IMR-90 (cell line): ENCODE data around the gene GPR152. TPM values are rescaled to one million over a fixed set of nuclear protein-coding genes. Genes with fewer than 3 reads are reported as not detected.

Experiments used
- ATAC-seq: fragments of 200-7000 bp; cut with Tn5 transposase; 2 replicates; pipeline ENCODE4 v1.9.1; 2020; ENCODE audit warnings: low read depth, mild to moderate bottlenecking, moderate library complexity
- BruUV-seq: library from RNA; stranded (reverse); fragments of 400-500 nt; replicated peaks from 2 replicates; lab custom pipeline; 2021; lab: Mats Ljungman, UMichigan
- CTCF ChIA-PET: fragments of 300-600 bp; formaldehyde crosslinking; extraction: SDS; loops from one replicate; lab custom pipeline; 2021; ENCODE audit warnings: antibody characterized with exemption; lab: Yijun Ruan, JAX
- POLR2A ChIA-PET: fragments of 300-600 bp; sonication (Branson Sonifier 250); formaldehyde crosslinking; loops from one replicate; lab custom pipeline; 2022; ENCODE audit warnings: antibody characterized with exemption; ENCODE audit not compliant: unreplicated experiment; lab: Charles Lee
- DNase-seq: peaks from one replicate; pipeline ENCODE4 v3.0.0; 2013
- H2AFZ ChIP-seq: replicated peaks from 2 replicates; pipeline ENCODE3; 2013; ENCODE audit warnings: low read length, mild to moderate bottlenecking; ENCODE audit not compliant: poor library complexity
- H2AK5ac ChIP-seq: 2 replicates; pipeline ENCODE4 v1.6.1; 2013; ENCODE audit warnings: low read depth, low read length, inconsistent platforms
- H2AK9ac ChIP-seq: replicated peaks from 2 replicates; pipeline ENCODE3; 2013; ENCODE audit warnings: mild to moderate bottlenecking, low read depth, low read length, moderate library complexity; ENCODE audit not compliant: poor library complexity
- H2BK120ac ChIP-seq: 2 replicates; pipeline ENCODE4 v1.6.1; 2013; ENCODE audit warnings: low read depth, low read length, inconsistent platforms
- H2BK15ac ChIP-seq: 3 replicates; pipeline ENCODE4 v1.6.1; 2013; ENCODE audit warnings: low read depth, low read length, inconsistent platforms
- H2BK20ac ChIP-seq: 2 replicates; pipeline ENCODE4 v1.6.1; 2013; ENCODE audit warnings: low read depth, mild to moderate bottlenecking, inconsistent platforms, low read length, moderate library complexity
- H2BK5ac ChIP-seq: 2 replicates; pipeline ENCODE4 v1.6.1; 2013; ENCODE audit warnings: mild to moderate bottlenecking, low read depth, low read length, inconsistent platforms; ENCODE audit not compliant: poor library complexity, severe bottlenecking
- H3K14ac ChIP-seq: replicated peaks from 2 replicates; pipeline ENCODE4 v1.6.1; 2013; ENCODE audit warnings: low read depth, low read length, inconsistent platforms
- H3K18ac ChIP-seq: 2 replicates; pipeline ENCODE4 v1.6.1; 2013; ENCODE audit warnings: low read depth, low read length, control low read depth
- H3K23ac ChIP-seq: 2 replicates; pipeline ENCODE4 v1.6.1; 2013; ENCODE audit warnings: low read depth, low read length, inconsistent platforms
- H3K27ac ChIP-seq: 2 replicates; pipeline ENCODE4 v1.5.1; 2013; ENCODE audit warnings: mild to moderate bottlenecking, control low read depth, low read length; ENCODE audit not compliant: insufficient read depth
- H3K27me3 ChIP-seq: 2 replicates; pipeline ENCODE4 v1.6.1; 2013; ENCODE audit warnings: low read length; ENCODE audit not compliant: control insufficient read depth, insufficient read depth
- H3K36me3 ChIP-seq: 2 replicates; pipeline ENCODE4 v1.6.1; 2013; ENCODE audit warnings: low read length, mixed read lengths; ENCODE audit not compliant: control insufficient read depth, insufficient read depth
- H3K4ac ChIP-seq: 2 replicates; pipeline ENCODE4 v1.6.1; 2013; ENCODE audit warnings: low read depth, low read length, inconsistent platforms
- H3K4me1 ChIP-seq: 2 replicates; pipeline ENCODE4 v1.6.1; 2013; ENCODE audit warnings: low read length, mixed read lengths; ENCODE audit not compliant: control insufficient read depth, insufficient read depth
- H3K4me2 ChIP-seq: 2 replicates; pipeline ENCODE4 v1.6.1; 2013; ENCODE audit warnings: low read depth, mild to moderate bottlenecking, control low read depth, low read length, moderate library complexity
- H3K4me3 ChIP-seq: 2 replicates; pipeline ENCODE4 v1.5.1; 2013; ENCODE audit warnings: low read depth, mild to moderate bottlenecking, control low read depth, low read length, moderate library complexity; ENCODE audit not compliant: insufficient read depth
- H3K56ac ChIP-seq: 2 replicates; pipeline ENCODE4 v1.6.1; 2013; ENCODE audit warnings: low read length, inconsistent platforms; ENCODE audit not compliant: insufficient read depth; ENCODE audit errors: extremely low read depth
- H3K79me1 ChIP-seq, 2 experiments: 2 replicates each; pipeline ENCODE4 v1.6.1; 2013; ENCODE audit warnings: low read length in 2 of 2, inconsistent platforms in 1 of 2, low read depth in 1 of 2
- H3K9ac ChIP-seq: 2 replicates; pipeline ENCODE4 v1.6.1; 2013; ENCODE audit warnings: low read depth, low read length, control low read depth
- H3K9me1 ChIP-seq: 2 replicates; pipeline ENCODE4 v1.6.1; 2013; ENCODE audit warnings: low read length, inconsistent platforms; ENCODE audit not compliant: insufficient read depth
- H3K9me3 ChIP-seq: 2 replicates; pipeline ENCODE4 v1.6.1; 2013; ENCODE audit warnings: low read length; ENCODE audit not compliant: control insufficient read depth, insufficient read depth
- H4K20me1 ChIP-seq: 2 replicates; pipeline ENCODE4 v1.6.1; 2013; ENCODE audit warnings: low read length, inconsistent platforms; ENCODE audit not compliant: insufficient read depth
- H4K5ac ChIP-seq: 2 replicates; pipeline ENCODE4 v1.6.1; 2013; ENCODE audit warnings: mild to moderate bottlenecking, low read depth, low read length, control low read depth
- H4K8ac ChIP-seq, 2 experiments: 2 replicates each; pipeline ENCODE4 v1.6.1; 2013; ENCODE audit warnings: low read depth in 2 of 2, low read length in 2 of 2, control low read depth in 1 of 2, inconsistent platforms in 1 of 2
- H4K91ac ChIP-seq: 2 replicates; pipeline ENCODE4 v1.6.1; 2013; ENCODE audit warnings: low read depth, low read length, inconsistent platforms; ENCODE audit not compliant: insufficient read depth
- BHLHE40 ChIP-seq: fragments of 150-350 bp; IDR thresholded peaks from 2 replicates; pipeline ENCODE4 v1.6.1; 2016; ENCODE audit warnings: mild to moderate bottlenecking, low read depth, low read length
- ELK1 ChIP-seq: fragments of 150-350 bp; IDR thresholded peaks from 2 replicates; pipeline ENCODE4 v1.6.1; 2016; ENCODE audit warnings: low read depth, mild to moderate bottlenecking, low read length, moderate library complexity, borderline replicate concordance
- FOS ChIP-seq: fragments of 150-350 bp; IDR thresholded peaks from 2 replicates; pipeline ENCODE4 v1.6.1; 2016; ENCODE audit warnings: low read depth, low read length
- MAFK ChIP-seq: IDR thresholded peaks from 2 replicates; pipeline ENCODE4 v1.6.1; 2012; ENCODE audit warnings: low read depth, low read length, improper control_type of control experiment
- MAZ ChIP-seq: IDR thresholded peaks from 2 replicates; pipeline ENCODE4 v1.6.1; 2012; ENCODE audit warnings: low read depth, mild to moderate bottlenecking, low read length, improper control_type of control experiment, moderate library complexity, borderline replicate concordance
- POLR2A ChIP-seq: IDR thresholded peaks from 2 replicates; pipeline ENCODE4 v1.6.1; 2012; ENCODE audit warnings: mild to moderate bottlenecking, low read depth, low read length
- SMC3 ChIP-seq: fragments of 150-350 bp; IDR thresholded peaks from 2 replicates; pipeline ENCODE4 v1.6.1; 2016; ENCODE audit warnings: low read depth, mild to moderate bottlenecking, antibody characterized with exemption, low read length, moderate library complexity
- WGBS, 2 experiments: methylation state at CpG; one replicate each; pipeline versions ENCODE4 v1.1.5 to v1.1.7; 2013; ENCODE audit warnings: missing lambda C conversion rate in 2 of 2; ENCODE audit not compliant: insufficient read length in 1 of 2; ENCODE audit errors: extremely low coverage in 2 of 2; 5-methylcytosine and 5-hydroxymethylcytosine counted together
- dilution Hi-C: fragments of 300-500 bp; cut with HindIII; formaldehyde crosslinking; loops from one replicate; pipeline ENCODE4 v1.14.3; 2018; ENCODE audit warnings: low sequenced_read_pairs; ENCODE audit not compliant: unreplicated experiment
- in situ Hi-C: fragments of 300-500 bp; cut with MboI; formaldehyde crosslinking; loops from 3 replicates; pipeline ENCODE4 v1.14.3; 2019; ENCODE audit warnings: low sequenced_read_pairs, inconsistent platforms, mixed read lengths
- intact Hi-C: fragments of 100-400 bp; cut with micrococcal nuclease; formaldehyde crosslinking; loops from 2 replicates; pipeline ENCODE4 v1.10.0; 2022
- polyA plus RNA-seq, 3 experiments: library from polyadenylated mRNA; depleted of rRNA; stranded (reverse); fragments of >200 nt; gene quantifications; 2 replicates each; pipeline ENCODE4 v1.2.3, GENCODE V29; 2012; ENCODE audit warnings: low replicate concordance in 1 of 3
- total RNA-seq: library from RNA; depleted of rRNA; stranded (reverse); fragments of >200 nt; gene quantifications from 2 replicates; pipeline ENCODE4 v1.2.3, GENCODE V29; 2012

The GPR152 gene
- total and polyA plus RNA-seq, 2 of the 4 experiments (the other 2 are of a cell fraction): not detected

- H3K4me2 ChIP-seq: peak overlapping the region; percentile 68
- peak overlapping the region; percentile 84 for H2AK9ac ChIP-seq
- peaks cover 9% of the 10 kb centered on the region for H3K4me1 ChIP-seq
- peak overlapping the region; percentile 47; the same call in 1 of the 2 replicates for H4K91ac ChIP-seq
- CTCF ChIA-PET: no interaction called here
- peak overlapping the region; percentile 88 to 92; a peak in 2 of 4 replicates for H4K8ac ChIP-seq
- no peak overlapping the region for H3K56ac ChIP-seq
- dilution Hi-C loops (no loop called here), intact Hi-C loops (no loop called here), in situ Hi-C loops (no loop called here)
- H3K27ac ChIP-seq: no peak overlapping the region
- ATAC-seq (no peak), DNase-seq (no peak)
- H2BK15ac ChIP-seq: no peak overlapping the region
- peak overlapping the region; percentile 56 for H2BK5ac ChIP-seq
- no peak overlapping the region for H3K18ac ChIP-seq
- H3K9me1 ChIP-seq: peaks cover 12% of the 10 kb centered on the region
- 100% methylated on average over 4 of the region's 20 CpGs; no CpG with 5 or more reads in 1 of the 2 experiments for WGBS, 2 experiments
- no peaks in the 10 kb centered on the region for H4K20me1 ChIP-seq
- no peak overlapping the region for H2BK20ac ChIP-seq
- peak overlapping the region; percentile 95 for H2AFZ ChIP-seq
- no peak overlapping the region for H2AK5ac ChIP-seq
- H3K4me3 ChIP-seq: no peak overlapping the region; the same call in 1 of the 2 replicates
- H3K23ac ChIP-seq: no peak overlapping the region
- no peaks in the 10 kb centered on the region; the same call in 1 of the 2 replicates for H3K27me3 ChIP-seq
- H3K14ac ChIP-seq: no peak overlapping the region
- H2BK120ac ChIP-seq: no peak overlapping the region
- BruUV-seq: no TSS peak
- H3K9me3 ChIP-seq: no peaks in the 10 kb centered on the region
- 0 out of 2 replicates have a peak overlapping the region, but pooled peaks have one; percentile 69 for H3K4ac ChIP-seq
- H4K5ac ChIP-seq: peak overlapping the region; percentile 87
- POLR2A ChIA-PET: no interaction called here
- H3K9ac ChIP-seq: no peak overlapping the region
- peaks cover 4 to 24% of the 10 kb centered on the region in 2 experiments; a peak in 2 of 4 replicates for H3K79me1 ChIP-seq
- TF ChIP-seq SMC3 (no peak), BHLHE40 (no peak), ELK1 (no peak), FOS (no peak), POLR2A (no peak), MAZ (no peak), MAFK (no peak)
- peaks cover 2% of the 10 kb centered on the region; the same call in 1 of the 2 replicates for H3K36me3 ChIP-seq
These were observed 11.3 kb upstream of the GPR152 start for GRCh38 chr11:67463680-67464410.
